Neuronal stem cell (in vitro differentiated cells): ENCODE results near the gene RTP1.
"Not testable (repeated sequence)": the region's sequence is repeated elsewhere in the genome, so short reads cannot be mapped to it uniquely, and the experiment has no call there.

ENCODE experiments used
- DNase-seq: peaks from one replicate; pipeline ENCODE4 v3.0.0-alpha.2; 2013; ENCODE audit warnings: low spot score
- H2AFZ ChIP-seq: one replicate; pipeline ENCODE4 v1.6.1; 2013; ENCODE audit warnings: mild to moderate bottlenecking, low read length, inconsistent platforms
- H2AK5ac ChIP-seq: 2 replicates; pipeline ENCODE4 v1.6.1; 2013; ENCODE audit warnings: low read depth, mild to moderate bottlenecking, inconsistent platforms, low read length, moderate library complexity, mixed read lengths
- H2BK120ac ChIP-seq: 2 replicates; pipeline ENCODE4 v1.6.1; 2013; ENCODE audit warnings: low read depth, mild to moderate bottlenecking, inconsistent platforms, low read length, moderate library complexity, mixed read lengths
- H2BK12ac ChIP-seq: one replicate; pipeline ENCODE4 v1.6.1; 2013; ENCODE audit warnings: low read length, inconsistent platforms
- H2BK15ac ChIP-seq: 2 replicates; pipeline ENCODE4 v1.6.1; 2013; ENCODE audit warnings: mild to moderate bottlenecking, low read length, inconsistent platforms, mixed read lengths
- H2BK5ac ChIP-seq: one replicate; pipeline ENCODE4 v1.6.1; 2013; ENCODE audit warnings: inconsistent platforms, mild to moderate bottlenecking, low read length, moderate library complexity
- H3K14ac ChIP-seq: one replicate; pipeline ENCODE4 v1.6.1; 2013; ENCODE audit warnings: low read length, inconsistent platforms
- H3K18ac ChIP-seq: 2 replicates; pipeline ENCODE4 v1.6.1; 2013; ENCODE audit warnings: low read length, inconsistent platforms
- H3K23ac ChIP-seq: 2 replicates; pipeline ENCODE4 v1.6.1; 2013; ENCODE audit warnings: low read depth, mild to moderate bottlenecking, mixed read lengths, low read length, inconsistent platforms; ENCODE audit not compliant: poor library complexity
- H3K27ac ChIP-seq: replicated peaks from 3 replicates; pipeline ENCODE4 v1.5.1; 2013; ENCODE audit warnings: low read length, inconsistent platforms
- H3K27me3 ChIP-seq, 3 experiments: 2 replicates each; pipeline ENCODE4 v1.6.1; 2013; ENCODE audit warnings: low read length in 3 of 3, mild to moderate bottlenecking in 2 of 3, inconsistent platforms in 1 of 3, low read depth in 1 of 3, mixed read lengths in 1 of 3, moderate library complexity in 1 of 3; ENCODE audit not compliant: control insufficient read depth in 3 of 3, insufficient read depth in 3 of 3
- H3K36me3 ChIP-seq, 2 donors: replicated peaks in 1 of 2; 2 replicates each; pipeline ENCODE4 v1.6.1; 2013; ENCODE audit warnings: low read length in 2 of 2; ENCODE audit not compliant: control insufficient read depth in 2 of 2, insufficient read depth in 2 of 2
- H3K4ac ChIP-seq: 2 replicates; pipeline ENCODE4 v1.6.1; 2013; ENCODE audit warnings: inconsistent platforms, mild to moderate bottlenecking, low read length, moderate library complexity
- H3K4me1 ChIP-seq, 2 donors: 1 replicate in 1 of 2; 2 replicates in 1 of 2; pipeline ENCODE4 v1.6.1; 2013; ENCODE audit warnings: low read length in 2 of 2, low read depth in 1 of 2; ENCODE audit not compliant: control insufficient read depth in 2 of 2, insufficient read depth in 1 of 2
- H3K4me2 ChIP-seq: one replicate; pipeline ENCODE4 v1.6.1; 2013; ENCODE audit warnings: mild to moderate bottlenecking, low read length, inconsistent platforms; ENCODE audit not compliant: insufficient read depth, poor library complexity, severe bottlenecking
- H3K4me3 ChIP-seq, 2 donors: 2 replicates each; pipeline ENCODE4 v1.5.1; 2013; ENCODE audit warnings: low read length in 2 of 2, mild to moderate bottlenecking in 2 of 2, inconsistent platforms in 1 of 2, moderate library complexity in 1 of 2
- H3K79me1 ChIP-seq: one replicate; pipeline ENCODE4 v1.6.1; 2013; ENCODE audit warnings: low read depth, mild to moderate bottlenecking, inconsistent platforms, low read length, moderate library complexity
- H3K9ac ChIP-seq: one replicate; pipeline ENCODE4 v1.6.1; 2013; ENCODE audit warnings: mild to moderate bottlenecking, low read depth, low read length, inconsistent platforms; ENCODE audit not compliant: poor library complexity
- H3K9me3 ChIP-seq, 2 donors: replicated peaks in 1 of 2; 2 replicates each; pipeline versions ENCODE3 to v1.6.1; 2013; ENCODE audit warnings: low read length in 2 of 2, mild to moderate bottlenecking in 2 of 2, inconsistent platforms in 1 of 2, low read depth in 1 of 2, mixed read lengths in 1 of 2, moderate library complexity in 1 of 2; ENCODE audit not compliant: control insufficient read depth in 2 of 2, insufficient read depth in 1 of 2
- H4K8ac ChIP-seq: one replicate; pipeline ENCODE4 v1.6.1; 2013; ENCODE audit warnings: low read depth, mild to moderate bottlenecking, inconsistent platforms, low read length, moderate library complexity
- H4K91ac ChIP-seq: one replicate; pipeline ENCODE4 v1.6.1; 2013; ENCODE audit warnings: low read length, low read depth, mild to moderate bottlenecking, inconsistent platforms; ENCODE audit not compliant: poor library complexity
- WGBS, 2 donors: extraction: QIAGEN DNeasy Blood & Tissue Kit; methylation state at CpG; one replicate each; pipeline ENCODE4 v1.1.7; 2013; ENCODE audit warnings: missing lambda C conversion rate in 2 of 2, mixed read lengths in 1 of 2; ENCODE audit not compliant: insufficient read length in 2 of 2, insufficient replicate concordance in 1 of 2; ENCODE audit errors: extremely low coverage in 2 of 2; 5-methylcytosine and 5-hydroxymethylcytosine counted together

The RTP1 gene

GRCh38 chr3:187236962-187237361 lies 39.7 kb downstream of the RTP1 start:
- DNase-seq = no peak
- Histone ChIP-seq H2AFZ (no peak overlapping the region), H3K27ac (no peak overlapping the region)

GRCh38 chr3:187237741-187238140 lies 40.5 kb downstream of the RTP1 start:
- peaks cover 0 to 2% of the 10 kb centered on the region in 2 donors for H3K4me1 ChIP-seq
- H3K9me3 ChIP-seq = no peaks in the 10 kb centered on the region
- H2AFZ ChIP-seq = no peak overlapping the region
- H3K79me1 ChIP-seq = no peaks in the 10 kb centered on the region
- no peak overlapping the region for H2AK5ac ChIP-seq
- H4K8ac ChIP-seq = no peak overlapping the region
- no peak overlapping the region for H3K4me2 ChIP-seq
- no peaks in the 10 kb centered on the region for H3K36me3 ChIP-seq
- H2BK5ac ChIP-seq = no peak overlapping the region
- H2BK15ac ChIP-seq = no peak overlapping the region
- H3K4me3 ChIP-seq = no peak overlapping the region
- no peaks in the 10 kb centered on the region for H3K27me3 ChIP-seq
- no peak overlapping the region for H3K9ac ChIP-seq
- no peak overlapping the region for H2BK120ac ChIP-seq
- no peak overlapping the region for H3K27ac ChIP-seq
- no peak overlapping the region for H2BK12ac ChIP-seq
- no peak for DNase-seq
- no peak overlapping the region for H4K91ac ChIP-seq
- no peak overlapping the region for H3K14ac ChIP-seq
- H3K23ac ChIP-seq = no peak overlapping the region
- H3K18ac ChIP-seq = no peak overlapping the region
- H3K4ac ChIP-seq = no peak overlapping the region

More at GRCh38 chr3:187236962-187237361, 39.7 kb downstream of the RTP1 start:
- Histone ChIP-seq H3K4me2 (no peak overlapping the region), H3K14ac (no peak overlapping the region), H2BK15ac (no peak overlapping the region), H3K18ac (no peak overlapping the region), H3K4me3 (no peak overlapping the region), H2AK5ac (no peak overlapping the region), H4K91ac (no peak overlapping the region), H3K27me3 (no peaks in the 10 kb centered on the region), H3K9ac (no peak overlapping the region), H2BK120ac (no peak overlapping the region), H4K8ac (no peak overlapping the region), H3K79me1 (no peaks in the 10 kb centered on the region), H2BK12ac (no peak overlapping the region), H3K9me3 (no peaks in the 10 kb centered on the region), H3K36me3 (no peaks in the 10 kb centered on the region), H2BK5ac (no peak overlapping the region), H3K4me1 (no peaks in the 10 kb centered on the region), H3K4ac (no peak overlapping the region), H3K23ac (no peak overlapping the region)
- no CpG with 5 or more reads among the region's 1 CpG for WGBS, 2 donors

- no peak overlapping the region for H2AK5ac ChIP-seq
- no peaks in the 10 kb centered on the region for H3K9me3 ChIP-seq
- H4K8ac ChIP-seq = no peak overlapping the region
- no peak overlapping the region for H3K14ac ChIP-seq
- no peak overlapping the region for H2BK5ac ChIP-seq
- no peak overlapping the region for H3K4me3 ChIP-seq
- DNase-seq = no peak
- H3K27ac ChIP-seq = no peak overlapping the region
- no CpG with 5 or more reads among the region's 1 CpG for WGBS, 2 donors
- H3K23ac ChIP-seq = no peak overlapping the region
- no peak overlapping the region for H3K4me2 ChIP-seq
- no peaks in the 10 kb centered on the region for H3K36me3 ChIP-seq
- no peak overlapping the region for H2BK12ac ChIP-seq
- H3K27me3 ChIP-seq = no peaks in the 10 kb centered on the region
- no peak overlapping the region for H3K9ac ChIP-seq
- no peak overlapping the region for H4K91ac ChIP-seq
- no peaks in the 10 kb centered on the region for H3K79me1 ChIP-seq
- no peak overlapping the region for H3K4ac ChIP-seq
- H3K4me1 ChIP-seq = peaks cover 0 to 2% of the 10 kb centered on the region in 2 donors
- no peak overlapping the region for H3K18ac ChIP-seq
- H2BK120ac ChIP-seq = no peak overlapping the region
- H2AFZ ChIP-seq = no peak overlapping the region
- H2BK15ac ChIP-seq = no peak overlapping the region
These were observed 41.0 kb downstream of the RTP1 start for GRCh38 chr3:187238239-187238638.

- H2AK5ac ChIP-seq, H3K14ac ChIP-seq, H3K18ac ChIP-seq, H3K9me3 ChIP-seq, H3K79me1 ChIP-seq, H3K4ac ChIP-seq, H4K8ac ChIP-seq, H2BK120ac ChIP-seq, DNase-seq, H2BK15ac ChIP-seq, H3K4me1 ChIP-seq, H3K27me3 ChIP-seq, H2AFZ ChIP-seq, H3K4me3 ChIP-seq, H3K23ac ChIP-seq, H3K27ac ChIP-seq, H3K9ac ChIP-seq, H2BK12ac ChIP-seq, H4K91ac ChIP-seq, H2BK5ac ChIP-seq, H3K4me2 ChIP-seq, H3K36me3 ChIP-seq: not testable (repeated sequence)
- WGBS, 2 donors = no CpG with 5 or more reads among the region's 4 CpGs
These were observed 41.5 kb downstream of the RTP1 start for GRCh38 chr3:187238835-187239234.
